ENCODE data around the gene CYP2U1.
"Not testable (repeated sequence)": the region's sequence is repeated elsewhere in the genome, so short reads cannot be mapped to it uniquely, and the experiment has no call there.

CYP2U1 gene

DNA sequence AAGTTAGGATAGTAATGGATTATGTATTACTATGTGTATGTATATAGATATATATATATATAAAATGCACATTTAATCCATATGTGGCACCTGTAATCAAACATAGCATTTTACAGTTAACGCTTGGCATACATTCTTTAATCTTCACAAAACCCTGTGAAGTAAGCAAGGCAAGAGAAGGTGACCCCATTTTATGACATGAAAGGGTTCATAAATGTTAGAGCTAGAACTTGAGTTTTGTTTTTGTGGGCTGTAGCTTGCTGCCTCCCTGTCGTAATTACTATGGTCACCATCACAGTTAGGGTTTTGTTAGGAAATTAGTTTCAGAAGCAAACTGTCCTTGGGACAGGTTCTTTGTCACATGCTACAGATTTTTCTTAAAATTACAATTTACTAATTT lies 13.8 kb upstream of the CYP2U1 start:
- TF ChIP-seq, protein P1, sequence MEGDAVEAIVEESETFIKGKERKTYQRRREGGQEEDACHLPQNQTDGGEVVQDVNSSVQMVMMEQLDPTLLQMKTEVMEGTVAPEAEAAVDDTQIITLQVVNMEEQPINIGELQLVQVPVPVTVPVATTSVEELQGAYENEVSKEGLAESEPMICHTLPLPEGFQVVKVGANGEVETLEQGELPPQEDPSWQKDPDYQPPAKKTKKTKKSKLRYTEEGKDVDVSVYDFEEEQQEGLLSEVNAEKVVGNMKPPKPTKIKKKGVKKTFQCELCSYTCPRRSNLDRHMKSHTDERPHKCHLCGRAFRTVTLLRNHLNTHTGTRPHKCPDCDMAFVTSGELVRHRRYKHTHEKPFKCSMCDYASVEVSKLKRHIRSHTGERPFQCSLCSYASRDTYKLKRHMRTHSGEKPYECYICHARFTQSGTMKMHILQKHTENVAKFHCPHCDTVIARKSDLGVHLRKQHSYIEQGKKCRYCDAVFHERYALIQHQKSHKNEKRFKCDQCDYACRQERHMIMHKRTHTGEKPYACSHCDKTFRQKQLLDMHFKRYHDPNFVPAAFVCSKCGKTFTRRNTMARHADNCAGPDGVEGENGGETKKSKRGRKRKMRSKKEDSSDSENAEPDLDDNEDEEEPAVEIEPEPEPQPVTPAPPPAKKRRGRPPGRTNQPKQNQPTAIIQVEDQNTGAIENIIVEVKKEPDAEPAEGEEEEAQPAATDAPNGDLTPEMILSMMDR (conservative IDR thresholded peaks at IDR 0.05; ENCODE audit: low read depth, low read length) = no peak
- no peak for DNase-seq (ENCODE audit: low read depth)
- no peak overlapping the region for H3K4me3 ChIP-seq (ENCODE audit: low read length)

DNA sequence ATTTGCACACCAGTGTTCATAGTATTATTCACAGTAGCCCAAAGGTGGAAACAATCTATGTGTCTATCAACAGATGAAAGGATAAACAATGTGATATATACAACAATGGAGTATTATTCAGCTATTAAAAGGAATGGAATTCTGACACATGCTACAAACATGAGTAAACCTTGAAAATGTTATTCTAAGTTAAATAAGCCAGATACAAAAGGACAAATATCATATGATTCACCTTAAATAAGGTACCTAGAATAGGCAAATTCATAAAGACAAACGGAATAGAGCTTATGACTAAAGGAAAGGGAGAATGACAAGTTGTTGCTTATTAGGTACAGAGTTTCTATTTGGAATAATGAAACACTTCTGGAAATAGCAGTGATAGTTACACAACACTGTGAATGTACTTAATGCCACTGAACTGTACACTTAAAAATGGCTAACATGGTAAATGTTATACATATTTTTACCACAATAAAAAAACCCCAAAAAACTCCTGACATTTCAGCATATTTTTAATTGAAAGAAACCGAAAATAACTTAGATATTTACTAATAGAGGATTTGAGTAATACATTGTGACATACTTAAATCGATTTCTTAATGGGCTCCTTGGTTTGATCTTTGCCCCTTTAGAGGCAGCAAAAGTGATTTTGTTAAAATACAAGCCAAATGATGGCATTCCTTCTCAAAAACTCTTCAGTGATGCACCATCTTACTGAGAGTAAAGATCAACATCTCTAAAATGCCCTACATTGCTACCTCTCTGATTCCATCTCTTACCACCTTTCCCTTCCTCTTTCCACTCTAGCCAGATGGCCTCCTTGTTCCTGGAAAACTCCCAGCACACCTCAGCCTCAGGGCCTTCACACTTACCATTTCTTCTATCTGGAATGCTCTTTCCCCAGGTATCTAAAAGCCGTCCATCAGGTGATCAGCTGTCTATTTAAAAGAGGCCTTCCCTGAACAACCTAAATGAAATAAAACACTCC lies 8.6 kb upstream of the CYP2U1 start:
- DNase-seq (ENCODE audit: low read depth) = no peak
- TF ChIP-seq, protein P1 (conservative IDR thresholded peaks at IDR 0.05; ENCODE audit: low read depth, low read length) = no peak
- no peak overlapping the region for H3K4me3 ChIP-seq (ENCODE audit: low read length)

DNA sequence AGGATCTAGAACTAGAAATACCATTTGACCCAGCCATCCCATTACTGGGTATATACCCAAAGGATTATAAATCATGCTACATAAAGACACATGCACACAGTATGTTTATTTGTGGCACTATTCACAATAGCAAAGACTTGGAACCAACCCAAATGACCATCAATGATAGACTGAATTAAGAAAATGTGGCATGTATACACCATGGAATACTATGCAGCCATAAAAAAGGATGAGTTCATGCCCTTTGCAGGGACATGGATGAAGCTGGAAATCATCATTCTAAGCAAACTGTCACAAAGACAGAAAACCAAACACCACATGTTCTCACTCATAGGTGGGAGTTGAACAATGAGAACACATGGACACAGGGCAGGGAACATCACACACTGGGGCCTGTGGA lies 5.6 kb upstream of the CYP2U1 start:
- H3K4me3 ChIP-seq (ENCODE audit: low read length); DNase-seq (ENCODE audit: low read depth): not testable (repeated sequence)

DNA sequence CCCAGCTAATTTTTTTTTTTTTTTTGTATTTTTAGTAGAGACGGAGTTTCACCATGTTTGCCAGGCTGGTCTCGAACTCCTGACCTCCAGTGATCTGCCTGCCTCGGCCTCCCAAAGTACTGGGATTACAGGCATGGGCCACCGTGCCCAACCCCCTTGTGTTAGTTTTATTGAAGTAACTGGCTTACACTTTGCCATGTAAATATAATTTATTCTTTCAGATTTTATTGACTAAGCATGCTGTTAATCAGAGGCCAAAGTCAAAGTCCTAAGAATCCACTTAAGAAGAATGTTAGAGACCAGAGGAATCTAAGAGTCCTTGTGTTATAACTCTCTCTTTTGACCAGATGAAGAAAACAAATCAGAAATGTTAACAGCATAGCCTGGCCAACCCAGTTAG lies 4.5 kb upstream of the CYP2U1 start:
- H3K4me3 ChIP-seq (ENCODE audit: low read length); DNase-seq (ENCODE audit: low read depth): not testable (repeated sequence)

DNA sequence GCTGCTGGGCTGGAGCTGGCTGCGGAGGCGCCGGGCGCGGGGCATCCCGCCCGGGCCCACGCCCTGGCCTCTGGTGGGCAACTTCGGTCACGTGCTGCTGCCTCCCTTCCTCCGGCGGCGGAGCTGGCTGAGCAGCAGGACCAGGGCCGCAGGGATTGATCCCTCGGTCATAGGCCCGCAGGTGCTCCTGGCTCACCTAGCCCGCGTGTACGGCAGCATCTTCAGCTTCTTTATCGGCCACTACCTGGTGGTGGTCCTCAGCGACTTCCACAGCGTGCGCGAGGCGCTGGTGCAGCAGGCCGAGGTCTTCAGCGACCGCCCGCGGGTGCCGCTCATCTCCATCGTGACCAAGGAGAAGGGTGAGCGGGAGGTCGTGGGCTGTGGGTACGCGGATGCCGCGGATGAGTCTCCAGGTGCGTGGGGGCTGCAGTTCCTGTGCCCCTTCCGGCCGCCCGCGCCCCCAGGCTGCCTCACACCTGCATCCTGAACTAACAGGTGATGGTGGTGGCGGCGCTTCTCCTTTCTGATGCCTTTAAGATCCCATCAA lies 499 bp downstream of the CYP2U1 start:
- H3K4me3 ChIP-seq (ENCODE audit: low read length) = peak overlapping the region; percentile 81
- no peak for DNase-seq (ENCODE audit: low read depth)
- TF ChIP-seq, protein P1 (conservative IDR thresholded peaks at IDR 0.05; ENCODE audit: low read depth, low read length) = no peak

DNA sequence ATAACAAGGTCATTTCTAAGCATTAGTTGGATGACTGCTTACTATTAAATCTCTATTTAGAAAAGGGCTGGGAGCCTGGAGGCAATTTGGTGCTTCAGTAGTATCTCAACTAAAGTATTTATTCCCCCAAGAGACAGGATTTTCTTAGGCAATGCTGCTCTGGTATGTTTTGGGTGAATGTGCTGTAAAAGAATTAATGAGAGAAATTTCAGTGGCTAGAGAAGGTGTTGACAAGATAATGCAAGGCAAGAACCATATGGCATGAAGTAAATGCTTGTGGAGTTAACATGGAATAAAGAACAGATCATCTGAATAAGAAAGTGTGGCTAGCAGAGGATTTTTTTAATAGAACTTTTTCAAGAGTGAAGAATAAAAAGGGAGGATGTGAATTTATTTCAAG lies 3.9 kb downstream of the CYP2U1 start:
- TF ChIP-seq, protein P1 (conservative IDR thresholded peaks at IDR 0.05; ENCODE audit: low read depth, low read length) = no peak

DNA sequence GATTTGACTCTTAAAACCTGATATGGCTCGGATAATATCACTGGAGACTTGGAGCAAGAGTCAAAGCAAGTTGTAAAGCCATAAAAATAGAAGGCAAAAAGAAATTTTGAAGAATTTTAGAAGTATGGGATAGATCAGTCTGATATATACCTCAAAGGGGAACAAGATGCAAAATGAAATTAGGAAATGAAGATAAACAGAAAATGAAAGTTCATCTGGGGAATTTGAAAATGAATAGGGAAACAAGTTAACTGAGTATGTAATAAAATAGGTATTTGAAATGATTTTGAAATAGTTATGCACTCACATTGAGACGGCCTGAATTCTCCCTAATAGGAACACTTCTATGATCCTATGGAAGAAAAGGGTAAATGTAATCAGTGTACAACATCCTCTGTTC lies 5.7 kb downstream of the CYP2U1 start:
- no peak for DNase-seq (ENCODE audit: low read depth)
- TF ChIP-seq, protein P1 (conservative IDR thresholded peaks at IDR 0.05; ENCODE audit: low read depth, low read length) = no peak
- H3K4me3 ChIP-seq (ENCODE audit: low read length) = no peak overlapping the region

More for the DNA sequence above, 3.9 kb downstream of the CYP2U1 start:
- DNase-seq (ENCODE audit: low read depth) = no peak
- no peak overlapping the region for H3K4me3 ChIP-seq (ENCODE audit: low read length)

DNA sequence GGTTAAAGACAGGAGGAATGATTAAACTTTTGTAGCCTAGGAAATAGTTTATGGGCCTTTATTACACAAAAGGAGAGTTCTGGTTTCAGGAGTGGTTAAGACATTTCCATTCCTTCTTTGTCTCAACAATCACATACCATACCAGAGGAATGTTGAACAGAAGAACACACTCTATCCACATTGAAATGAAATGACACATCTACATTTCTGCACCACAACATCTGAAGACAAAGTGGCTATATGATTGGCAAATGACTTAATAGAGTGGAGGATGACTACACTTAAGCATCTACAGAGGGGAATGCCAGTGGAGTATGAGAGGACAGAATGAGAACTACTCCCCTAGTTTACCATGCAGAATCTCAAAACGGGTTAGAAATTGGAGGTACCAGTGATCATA lies 8.0 kb downstream of the CYP2U1 start:
- H3K4me3 ChIP-seq (ENCODE audit: low read length) = no peak overlapping the region
- TF ChIP-seq, protein P1 (conservative IDR thresholded peaks at IDR 0.05; ENCODE audit: low read depth, low read length) = no peak
- DNase-seq (ENCODE audit: low read depth) = no peak
